GM19025 (cell line): ENCODE data around the gene HDAC9.

ENCODE experiments used
- ATAC-seq: cut with Tn5 transposase; IDR thresholded peaks from one replicate; pipeline ENCODE4 v1.9.1; 2021; ENCODE audit warnings: mild to moderate bottlenecking, low read depth, moderate library complexity; ENCODE audit not compliant: unreplicated experiment

The HDAC9 gene

GRCh38 chr7:18762189-18762588, 266.6 kb downstream of the HDAC9 start:
- no peak for ATAC-seq

- no peak for ATAC-seq
Observed at GRCh38 chr7:18768256-18768655, 272.7 kb downstream of the HDAC9 start.

- no peak for ATAC-seq
Observed at GRCh38 chr7:18770154-18770811, 274.7 kb downstream of the HDAC9 start.

- ATAC-seq, result no peak
Observed at GRCh38 chr7:18770822-18771221, 275.3 kb downstream of the HDAC9 start.

GRCh38 chr7:18771834-18772566, 276.5 kb downstream of the HDAC9 start:
- ATAC-seq, result no peak

- ATAC-seq, result no peak
Observed at GRCh38 chr7:18772567-18772965, 277.0 kb downstream of the HDAC9 start.

- ATAC-seq, result no peak
Observed at GRCh38 chr7:18777314-18777713, 281.8 kb downstream of the HDAC9 start.

GRCh38 chr7:18778594-18778993, 283.0 kb downstream of the HDAC9 start:
- ATAC-seq, result no peak

- no peak for ATAC-seq
Observed at GRCh38 chr7:18780266-18780665, 284.7 kb downstream of the HDAC9 start.

GRCh38 chr7:18780938-18781337, 285.4 kb downstream of the HDAC9 start:
- ATAC-seq, result no peak

GRCh38 chr7:18786196-18786727, 290.7 kb downstream of the HDAC9 start:
- no peak for ATAC-seq

GRCh38 chr7:18786796-18787195, 291.2 kb downstream of the HDAC9 start:
- ATAC-seq, result no peak

GRCh38 chr7:18788026-18788425, 292.5 kb downstream of the HDAC9 start:
- no peak for ATAC-seq

GRCh38 chr7:18792871-18793595, 297.5 kb downstream of the HDAC9 start:
- no peak for ATAC-seq

- no peak for ATAC-seq
Observed at GRCh38 chr7:18796216-18796615, 300.7 kb downstream of the HDAC9 start.

- ATAC-seq, result no peak
Observed at GRCh38 chr7:18798088-18798906, 302.7 kb downstream of the HDAC9 start.

GRCh38 chr7:18799899-18800298, 304.4 kb downstream of the HDAC9 start:
- ATAC-seq, result no peak

- ATAC-seq, result no peak
Observed at GRCh38 chr7:18803923-18804322, 308.4 kb downstream of the HDAC9 start.

GRCh38 chr7:18806177-18806576, 310.6 kb downstream of the HDAC9 start:
- no peak for ATAC-seq

- no peak for ATAC-seq
Observed at GRCh38 chr7:18808026-18808425, 312.5 kb downstream of the HDAC9 start.
